Panc1 (cell line): Measurements from ENCODE around the gene CWC27. TPM values are rescaled to one million over a fixed set of nuclear protein-coding genes. Genes with fewer than 3 reads are reported as not detected.

Source experiments
- ATAC-seq: fragments of 200-7000 bp; cut with Tn5 transposase; 2 replicates; pipeline ENCODE4 v1.9.1; 2020; ENCODE audit warnings: mild to moderate bottlenecking, moderate library complexity
- BruUV-seq: library from RNA; stranded (reverse); fragments of 400-500 nt; replicated peaks from 2 replicates; lab custom pipeline; 2021; lab: Mats Ljungman, UMichigan
- CTCF ChIA-PET: fragments of 300-600 bp; sonication (Branson Sonifier 250); formaldehyde crosslinking; loops from one replicate; lab custom pipeline; 2022; ENCODE audit warnings: antibody characterized with exemption; lab: Charles Lee
- POLR2A ChIA-PET: fragments of 300-600 bp; sonication (Branson Sonifier 250); formaldehyde crosslinking; loops from one replicate; lab custom pipeline; 2022; ENCODE audit warnings: antibody characterized with exemption; lab: Charles Lee
- DNase-seq: peaks from one replicate; pipeline ENCODE4 v3.0.0-alpha.2; 2010; ENCODE audit warnings: low read depth, low spot score
- H3K27ac ChIP-seq: 2 replicates; pipeline ENCODE4 v1.5.1; 2011; ENCODE audit warnings: mild to moderate bottlenecking, low read length, inconsistent platforms
- H3K27me3 ChIP-seq: fragments of 200-500 bp; sonication (Bioruptor generic); 2 replicates; pipeline ENCODE4 v1.6.0; 2014; ENCODE audit warnings: low read length, inconsistent platforms; ENCODE audit not compliant: control insufficient read depth, insufficient read depth
- H3K36me3 ChIP-seq: fragments of 200-500 bp; sonication (Bioruptor generic); 2 replicates; pipeline ENCODE4 v1.5.1; 2014; ENCODE audit warnings: inconsistent platforms, mild to moderate bottlenecking, low read length, moderate library complexity; ENCODE audit not compliant: control insufficient read depth, insufficient read depth
- H3K4me1 ChIP-seq: 2 replicates; pipeline ENCODE4 v1.5.1; 2011; ENCODE audit warnings: inconsistent platforms, mild to moderate bottlenecking, low read length, moderate library complexity; ENCODE audit not compliant: control insufficient read depth, insufficient read depth
- H3K4me3 ChIP-seq, 2 experiments: 2 replicates each; pipeline ENCODE4 v1.5.1; 2011 to 2012; ENCODE audit warnings: low read depth in 2 of 2, low read length in 2 of 2, mild to moderate bottlenecking in 2 of 2, inconsistent platforms in 1 of 2, moderate library complexity in 1 of 2
- H3K9me3 ChIP-seq: fragments of 200-500 bp; sonication (Bioruptor generic); 2 replicates; pipeline ENCODE4 v1.5.1; 2014; ENCODE audit warnings: low read depth, mild to moderate bottlenecking, inconsistent platforms, low read length, moderate library complexity; ENCODE audit not compliant: control insufficient read depth, insufficient read depth
- CTCF ChIP-seq: fragments of 450-650 bp; IDR thresholded peaks from 2 replicates; pipeline ENCODE4 v1.5.1; 2017; ENCODE audit warnings: mild to moderate bottlenecking
- POLR2AphosphoS5 ChIP-seq: IDR thresholded peaks from 2 replicates; pipeline ENCODE4 v1.6.1; 2012; ENCODE audit warnings: mild to moderate bottlenecking, low read depth, low read length, moderate library complexity
- REST ChIP-seq, 2 experiments: IDR thresholded peaks; 2 replicates each; pipeline ENCODE4 v1.6.1; 2011 to 2012; ENCODE audit warnings: low read depth in 2 of 2, control low read depth in 1 of 2, low read length in 1 of 2, mild to moderate bottlenecking in 1 of 2, moderate library complexity in 1 of 2; ENCODE audit not compliant: insufficient read depth in 1 of 2
- SIN3A ChIP-seq: IDR thresholded peaks from 2 replicates; pipeline ENCODE4 v1.6.1; 2012; ENCODE audit warnings: low read depth, mild to moderate bottlenecking, low read length, moderate library complexity, borderline replicate concordance; ENCODE audit not compliant: insufficient read depth
- TCF7L2 ChIP-seq: IDR thresholded peaks from 2 replicates; pipeline ENCODE4 v1.6.1; 2011; ENCODE audit warnings: mild to moderate bottlenecking, low read depth, low read length, inconsistent platforms
- in situ Hi-C: cut with HindIII; loops from 2 replicates; pipeline ENCODE4 v1.10.0; 2016; ENCODE audit warnings: low sequenced_read_pairs, low pct_unique_long_range_greater_than_20kb
- intact Hi-C: fragments of 100-400 bp; cut with micrococcal nuclease; formaldehyde crosslinking; loops from one replicate; pipeline ENCODE4 v1.10.0; 2022; ENCODE audit not compliant: unreplicated experiment
- total RNA-seq: library from RNA; stranded (reverse); gene quantifications from one replicate; pipeline ENCODE4 v1.2.1, GENCODE V29; 2021; ENCODE audit not compliant: unreplicated experiment

Gene CWC27
- total RNA-seq, 1 experiment from 2014 or later: 19.7 TPM

- no peak for TF ChIP-seq REST (IDR thresholded peaks at IDR 0.05; ENCODE audit: insufficient read depth in 1 of 2, low read depth in 2 of 2, low read length in 1 of 2)
- TF ChIP-seq TCF7L2: no peak
- no peak for TF ChIP-seq CTCF
- TF ChIP-seq SIN3A: no peak
- no peak for TF ChIP-seq POLR2AphosphoS5
- Histone ChIP-seq H3K4me3 (no peak overlapping the region), H3K27me3 (no peaks in the 10 kb centered on the region), H3K9me3 (no peaks in the 10 kb centered on the region), H3K27ac (no peak overlapping the region), H3K4me1 (no peaks in the 10 kb centered on the region), H3K36me3 (no peaks in the 10 kb centered on the region; the same call in 1 of the 2 replicates)
- in situ Hi-C loops (no loop called here), intact Hi-C loops (no loop called here)
- ATAC-seq (no peak), DNase-seq (no peak)
- BruUV-seq: no TSS peak
- ChIA-PET POLR2A (no interaction called here), CTCF (no interaction called here)
Observed at GRCh38 chr5:64794053-64794770, 25.5 kb downstream of the CWC27 start.

GRCh38 chr5:64796301-64796700 lies 27.6 kb downstream of the CWC27 start:
- Histone ChIP-seq H3K4me3 (no peak overlapping the region), H3K4me1 (no peaks in the 10 kb centered on the region), H3K27me3 (no peaks in the 10 kb centered on the region), H3K9me3 (no peaks in the 10 kb centered on the region), H3K36me3 (no peaks in the 10 kb centered on the region; the same call in 1 of the 2 replicates), H3K27ac (no peak overlapping the region)
- ChIA-PET CTCF (no interaction called here), POLR2A (no interaction called here)
- ATAC-seq (no peak), DNase-seq (no peak)
- intact Hi-C loops (no loop called here), in situ Hi-C loops (no loop called here)
- BruUV-seq: no TSS peak
- no peak for TF ChIP-seq POLR2AphosphoS5
- TF ChIP-seq TCF7L2: no peak
- TF ChIP-seq SIN3A: no peak
- no peak for TF ChIP-seq REST (IDR thresholded peaks at IDR 0.05; ENCODE audit: insufficient read depth in 1 of 2, low read depth in 2 of 2, low read length in 1 of 2)
- TF ChIP-seq CTCF: no peak
